KOPT-K1 (cell line): ENCODE data around the gene TANK.
"Not testable (repeated sequence)": the region's sequence is repeated elsewhere in the genome, so short reads cannot be mapped to it uniquely, and the experiment has no call there.

ENCODE experiments used
- H3K27ac ChIP-seq: fragments of 200-600 bp; sonication (generic); 2 replicates; pipeline ENCODE4 v1.5.1; 2016; ENCODE audit warnings: antibody characterized with exemption, mild to moderate bottlenecking, low read depth, low read length; ENCODE audit not compliant: poor library complexity, severe bottlenecking
- H3K36me3 ChIP-seq: fragments of 200-600 bp; sonication (generic); 2 replicates; pipeline ENCODE4 v1.5.1; 2017; ENCODE audit warnings: antibody characterized with exemption, mild to moderate bottlenecking, low read length, moderate library complexity; ENCODE audit not compliant: insufficient read depth
- H3K9me3 ChIP-seq: fragments of 200-600 bp; sonication (generic); 2 replicates; pipeline ENCODE4 v1.5.1; 2017; ENCODE audit warnings: antibody characterized with exemption, low read length, mild to moderate bottlenecking; ENCODE audit not compliant: insufficient read depth, poor library complexity, severe bottlenecking

Gene TANK

GRCh38 chr2:161282311-161282644, 122.0 kb downstream of the TANK start:
- H3K36me3 ChIP-seq, H3K27ac ChIP-seq, H3K9me3 ChIP-seq: not testable (repeated sequence)

GRCh38 chr2:161283926-161284325, 123.7 kb downstream of the TANK start:
- Histone ChIP-seq H3K27ac (no peak overlapping the region), H3K9me3 (no peaks in the 10 kb centered on the region), H3K36me3 (no peaks in the 10 kb centered on the region)
